GM12864 (cell line): ENCODE results near the gene CCDC138.

Experiments
- DNase-seq: peaks from one replicate; pipeline ENCODE4 v3.0.0-alpha.2; 2011; ENCODE audit warnings: low read depth
- H3K4me3 ChIP-seq: 2 replicates; pipeline ENCODE4 v1.5.1; 2011; ENCODE audit warnings: mild to moderate bottlenecking, low read depth, low read length, control low read depth
- TF ChIP-seq, protein P1 (sequence below): IDR thresholded peaks from 2 replicates; pipeline ENCODE4 v1.5.1; 2011; ENCODE audit warnings: low read depth, mild to moderate bottlenecking, moderate library complexity, low read length, control low read depth, inconsistent platforms; ENCODE audit errors: missing control alignments

CCDC138 gene

DNA sequence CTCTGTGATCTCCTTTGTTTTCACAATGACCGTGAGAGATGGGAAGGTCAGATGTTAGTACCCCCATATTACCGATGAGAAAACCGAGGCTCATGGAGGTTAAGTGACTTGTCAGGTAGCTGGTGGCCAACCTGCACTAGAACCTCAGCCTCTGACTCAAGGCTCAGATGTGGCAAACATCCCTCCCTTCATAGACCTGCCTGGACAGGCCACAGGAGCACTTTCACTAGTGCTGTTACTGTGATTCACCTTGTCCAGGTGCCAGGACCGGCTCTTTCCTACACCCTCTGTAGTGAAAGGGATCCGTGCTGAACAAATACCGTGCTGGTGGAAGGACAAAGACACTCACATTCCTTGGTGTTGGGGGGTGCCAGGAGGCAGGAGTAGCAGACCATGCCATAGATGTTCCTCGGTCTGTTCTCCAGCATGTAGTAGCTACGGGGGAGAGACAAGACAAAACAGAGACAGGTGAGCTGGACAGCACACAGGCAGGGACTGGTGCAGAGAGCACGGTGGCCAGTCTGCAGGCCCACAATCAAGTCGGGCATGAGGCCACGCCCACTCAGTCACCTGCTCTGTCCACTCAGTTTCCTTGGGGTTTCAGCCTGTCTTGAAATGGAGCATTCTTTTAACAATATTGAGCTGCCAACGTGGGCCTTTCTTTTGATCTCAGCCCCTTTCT, 136.6 kb downstream of the CCDC138 start:
- H3K4me3 ChIP-seq, result no peak overlapping the region
- DNase-seq, result no peak
- TF ChIP-seq, protein P1, sequence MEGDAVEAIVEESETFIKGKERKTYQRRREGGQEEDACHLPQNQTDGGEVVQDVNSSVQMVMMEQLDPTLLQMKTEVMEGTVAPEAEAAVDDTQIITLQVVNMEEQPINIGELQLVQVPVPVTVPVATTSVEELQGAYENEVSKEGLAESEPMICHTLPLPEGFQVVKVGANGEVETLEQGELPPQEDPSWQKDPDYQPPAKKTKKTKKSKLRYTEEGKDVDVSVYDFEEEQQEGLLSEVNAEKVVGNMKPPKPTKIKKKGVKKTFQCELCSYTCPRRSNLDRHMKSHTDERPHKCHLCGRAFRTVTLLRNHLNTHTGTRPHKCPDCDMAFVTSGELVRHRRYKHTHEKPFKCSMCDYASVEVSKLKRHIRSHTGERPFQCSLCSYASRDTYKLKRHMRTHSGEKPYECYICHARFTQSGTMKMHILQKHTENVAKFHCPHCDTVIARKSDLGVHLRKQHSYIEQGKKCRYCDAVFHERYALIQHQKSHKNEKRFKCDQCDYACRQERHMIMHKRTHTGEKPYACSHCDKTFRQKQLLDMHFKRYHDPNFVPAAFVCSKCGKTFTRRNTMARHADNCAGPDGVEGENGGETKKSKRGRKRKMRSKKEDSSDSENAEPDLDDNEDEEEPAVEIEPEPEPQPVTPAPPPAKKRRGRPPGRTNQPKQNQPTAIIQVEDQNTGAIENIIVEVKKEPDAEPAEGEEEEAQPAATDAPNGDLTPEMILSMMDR, result no peak

DNA sequence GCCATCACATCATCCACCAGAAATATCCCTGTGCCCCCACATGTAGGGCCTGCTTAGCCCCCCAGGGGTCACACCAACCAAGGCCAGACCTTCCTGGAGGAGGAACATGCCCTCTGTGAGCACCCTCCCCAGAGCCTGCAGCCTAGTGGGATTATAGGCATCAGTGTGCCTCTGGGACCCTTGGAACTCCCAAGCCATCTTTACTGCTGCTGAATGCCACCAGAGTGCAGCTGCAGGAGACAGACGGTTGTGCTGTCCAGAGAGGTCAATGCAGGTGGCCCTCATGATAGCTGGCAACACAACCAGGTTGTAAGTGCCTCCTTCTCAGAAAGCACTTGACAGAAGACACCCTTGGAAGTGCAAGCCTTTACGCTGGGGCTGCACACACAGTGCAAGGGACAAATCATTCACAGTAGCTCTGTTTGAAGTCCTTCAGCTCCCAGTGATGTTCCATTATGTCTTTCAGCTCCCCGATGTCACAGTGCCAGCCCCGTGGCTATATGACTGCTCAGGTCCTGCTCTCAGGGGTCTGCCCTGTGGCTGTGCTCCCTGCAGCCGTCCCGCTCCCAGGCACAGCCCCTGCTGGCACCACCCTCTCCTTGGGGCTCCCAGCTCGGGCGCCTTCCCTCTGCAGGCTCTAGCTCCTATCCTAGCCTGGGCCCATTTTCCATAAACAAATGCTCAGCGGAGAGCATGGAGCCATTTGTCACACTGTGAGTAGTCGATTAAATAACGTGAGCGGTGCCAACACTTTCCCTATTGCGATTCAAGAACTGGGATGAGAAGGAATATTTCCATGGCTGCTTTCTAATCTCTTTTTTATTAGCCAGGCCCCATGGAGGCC, 137.4 kb downstream of the CCDC138 start:
- TF ChIP-seq, protein P1, result no peak
- DNase-seq, result no peak
- H3K4me3 ChIP-seq, result no peak overlapping the region

DNA sequence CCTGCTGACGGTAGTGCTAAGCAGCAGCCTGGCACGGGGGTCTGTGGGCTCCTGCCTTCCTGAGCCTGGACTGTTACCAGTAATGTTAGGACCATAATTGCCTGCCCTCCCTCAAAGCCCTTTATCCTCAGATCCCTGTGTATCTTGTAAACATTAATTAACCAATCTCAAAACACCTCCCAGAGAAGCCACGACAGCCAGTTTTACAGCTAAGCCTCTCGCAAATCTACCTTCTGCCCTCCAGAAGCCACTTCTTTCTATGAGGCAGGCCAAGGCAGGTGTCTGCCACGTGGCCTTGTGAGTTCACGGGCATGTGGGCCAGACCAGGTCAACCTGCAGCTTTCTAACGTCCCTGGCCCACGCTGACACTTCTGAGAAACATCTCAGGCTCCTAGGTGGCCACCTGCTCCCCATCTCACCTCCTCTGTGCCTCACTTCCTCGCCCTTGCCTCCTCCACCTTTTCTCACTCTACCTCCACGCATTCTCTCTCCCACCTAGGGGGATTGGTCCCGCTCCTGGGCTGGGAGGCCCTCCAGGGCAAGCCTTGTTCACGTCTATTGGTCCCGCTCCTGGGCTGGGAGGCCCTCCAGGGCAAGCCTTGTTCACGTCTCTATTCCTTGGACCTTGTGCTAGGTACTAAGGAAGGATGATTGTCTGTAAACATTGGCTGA, 138.1 kb downstream of the CCDC138 start:
- H3K4me3 ChIP-seq, result no peak overlapping the region
- DNase-seq, result no peak
- TF ChIP-seq, protein P1, result no peak

DNA sequence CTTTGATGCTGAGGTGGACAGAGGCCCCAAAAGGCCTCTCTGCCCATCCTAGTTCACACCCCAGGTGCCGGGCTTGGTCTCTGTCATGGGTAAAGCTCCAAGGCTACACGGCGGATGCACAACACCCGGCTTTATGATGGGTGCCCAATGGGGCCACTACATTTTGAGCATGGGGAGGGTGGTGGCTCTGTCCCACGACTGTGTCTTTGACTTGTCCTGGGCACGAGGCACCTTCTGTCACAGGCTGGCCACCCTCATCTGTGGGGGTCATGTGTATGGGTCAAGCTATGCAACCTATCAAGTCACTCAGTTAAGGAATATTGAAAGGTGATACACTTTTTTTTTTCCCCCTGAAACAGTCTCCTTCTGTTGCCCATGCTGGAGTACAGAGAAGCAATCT, 138.7 kb downstream of the CCDC138 start:
- no peak overlapping the region for H3K4me3 ChIP-seq
- TF ChIP-seq, protein P1, result no peak
- DNase-seq, result no peak

DNA sequence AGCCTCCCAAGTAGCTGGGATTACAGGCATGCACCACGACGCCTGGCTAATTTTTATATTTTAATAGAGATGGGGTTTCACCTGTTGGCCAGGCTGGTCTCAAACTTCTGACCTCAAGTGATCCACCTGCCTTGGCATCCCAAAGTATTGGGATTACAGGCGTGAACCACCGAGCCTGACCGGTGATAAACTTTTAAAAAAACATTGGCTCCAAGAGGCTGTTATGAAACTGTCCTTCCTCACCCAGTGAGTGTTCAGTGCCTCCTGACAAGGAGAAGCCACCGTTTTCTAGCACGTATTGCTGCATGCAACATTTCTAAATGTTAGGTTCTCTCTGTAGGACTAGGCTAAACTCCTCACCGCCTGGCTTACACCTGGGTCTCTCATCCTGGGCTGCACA, 139.2 kb downstream of the CCDC138 start:
- no peak for DNase-seq
- H3K4me3 ChIP-seq, result no peak overlapping the region
- TF ChIP-seq, protein P1, result no peak
